ENCODE data around the gene RIIAD1. TPM values are rescaled to one million over a fixed set of nuclear protein-coding genes. Genes with fewer than 3 reads are reported as not detected.

The RIIAD1 gene, protein sequence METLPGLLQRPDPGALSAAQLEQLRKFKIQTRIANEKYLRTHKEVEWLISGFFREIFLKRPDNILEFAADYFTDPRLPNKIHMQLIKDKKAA
- not detected in 2 replicates for total RNA-seq (2014; rRNA removed; shearing (Covaris generic))
- polyA plus RNA-seq (2016; fragmentation: Nextera tagmentation; extraction: Ambion mirVana): 1.1 and 1.2 TPM in 2 replicates

DNA sequence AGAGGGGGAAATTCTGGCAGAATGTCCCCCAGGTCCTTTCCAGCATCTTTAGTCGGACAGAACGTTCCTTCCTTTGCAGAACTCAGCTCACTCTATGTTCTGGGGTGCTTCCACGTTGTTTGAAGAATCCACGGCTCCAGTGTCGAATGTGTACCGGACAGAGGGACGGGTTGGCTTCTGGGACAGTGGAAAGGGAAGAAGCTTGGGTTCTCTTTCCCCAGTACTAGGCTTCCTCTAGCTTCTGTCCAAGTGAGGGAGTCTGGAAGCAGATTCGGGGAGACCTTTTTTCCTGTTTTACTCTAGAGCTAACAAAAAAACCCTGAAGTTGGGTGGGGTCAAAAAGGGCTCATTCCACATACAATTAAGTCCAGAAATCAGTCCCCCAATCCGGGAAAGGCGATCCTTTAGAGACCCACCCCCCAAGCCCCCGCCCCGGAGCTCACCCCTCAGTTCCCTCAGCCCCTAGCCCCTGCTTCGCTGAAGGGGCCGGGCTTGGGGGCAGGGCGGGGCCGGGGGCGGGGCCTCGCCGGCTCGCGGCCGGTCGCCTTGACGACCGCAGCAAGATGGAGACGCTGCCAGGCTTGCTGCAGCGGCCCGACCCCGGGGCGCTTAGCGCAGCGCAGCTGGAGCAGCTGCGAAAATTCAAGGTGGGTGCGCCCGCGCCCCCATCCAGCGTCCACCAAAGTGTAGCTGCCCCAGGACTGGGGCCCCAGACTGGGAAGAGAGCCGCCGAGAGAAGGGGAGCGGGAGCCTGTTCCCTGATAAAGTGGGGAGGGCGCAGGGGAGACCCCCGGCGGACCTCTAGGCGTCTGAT is at the start of gene RIIAD1:
RIIAD1 (plus strand) TSS at position 549 of the 814 bp plus-strand sequence; CDS start at position 564, 15 bp downstream.
- no peak for TF ChIP-seq EZH2 (IDR thresholded peaks at IDR 0.05; ENCODE audit: insufficient read depth, poor library complexity, severe bottlenecking)
- no peak for TF ChIP-seq EZH2phosphoT487 (IDR thresholded peaks at IDR 0.05; ENCODE audit: insufficient read depth, low read depth)
- no peak within 1 kb of the TSS for H3K27ac ChIP-seq
- no peaks in the 10 kb centered on the region for H3F3A ChIP-seq (ENCODE audit: insufficient read depth)
- 3 to 4% methylated on average over 18 to 44 of the region's 44 CpGs for WGBS, 2 experiments (ENCODE audit: low coverage in 1 of 2, low lambda C conversion rate in 2 of 2, missing lambda C conversion rate in 2 of 2)
- H3K4me2 ChIP-seq (ENCODE audit: unreplicated experiment): peak within 1 kb of the TSS; percentile 88
- no peaks in the 10 kb centered on the region for H3K4me1 ChIP-seq (ENCODE audit: insufficient read depth)
- no peaks in the 10 kb centered on the region for H3K36me3 ChIP-seq (ENCODE audit: low read depth)
- DNase-seq: peak; percentile 61
- in situ Hi-C loops (cut with MboI): no loop called here
- no peaks in the 10 kb centered on the region for H3K79me2 ChIP-seq (ENCODE audit: insufficient read depth)
- 0 out of 2 replicates have a peak within 1 kb of the TSS, but pooled peaks have one; percentile 31 for H3K9ac ChIP-seq
- H3K9me2 ChIP-seq (ENCODE audit: insufficient read depth): no peaks in the 10 kb centered on the region
- H3K27me3 ChIP-seq (replicated peaks; ENCODE audit: insufficient read depth): peaks cover 49% of the 10 kb centered on the region
- H2AFZ ChIP-seq: peak within 1 kb of the TSS; percentile 73
- H3K9me3 ChIP-seq (ENCODE audit: low read depth): no peaks in the 10 kb centered on the region
- no peaks in the 10 kb centered on the region for H4K20me1 ChIP-seq (ENCODE audit: insufficient read depth)
- peak within 1 kb of the TSS; percentile 70 for H3K4me3 ChIP-seq

DNA sequence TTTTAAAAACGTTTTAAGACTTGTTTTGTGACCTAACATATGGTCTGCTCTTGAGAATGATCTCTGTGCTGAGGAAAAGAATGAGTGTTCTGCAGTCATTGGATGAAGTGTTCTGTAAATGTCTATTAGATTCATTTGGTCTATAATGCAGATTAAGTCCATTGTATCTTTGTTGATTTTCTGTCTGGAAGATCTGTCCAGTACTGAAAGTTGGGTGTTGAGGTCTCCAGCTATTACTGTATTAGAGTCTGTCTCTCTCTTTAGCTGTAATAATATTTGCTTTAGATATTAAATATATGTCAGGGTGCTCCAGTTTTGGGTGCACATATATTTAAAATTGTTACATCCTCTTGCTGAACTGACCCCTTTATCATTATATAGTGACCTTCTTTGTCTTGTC is 47.9 kb upstream of the RIIAD1 start:
- Histone ChIP-seq H3K9me3 (ENCODE audit: low read depth) (no peaks in the 10 kb centered on the region), H3F3A (ENCODE audit: insufficient read depth) (no peaks in the 10 kb centered on the region), H3K27me3 (replicated peaks; ENCODE audit: insufficient read depth) (no peaks in the 10 kb centered on the region), H3K4me2 (ENCODE audit: unreplicated experiment) (no peak overlapping the region), H3K36me3 (ENCODE audit: low read depth) (peaks cover 27% of the 10 kb centered on the region; the same call in 1 of the 2 replicates), H3K4me3 (no peak overlapping the region), H2AFZ (no peak overlapping the region), H3K79me2 (ENCODE audit: insufficient read depth) (no peaks in the 10 kb centered on the region), H3K9ac (no peak overlapping the region), H3K9me2 (ENCODE audit: insufficient read depth) (no peaks in the 10 kb centered on the region), H3K4me1 (ENCODE audit: insufficient read depth) (no peaks in the 10 kb centered on the region), H4K20me1 (ENCODE audit: insufficient read depth) (no peaks in the 10 kb centered on the region), H3K27ac (no peak overlapping the region)
- no peak for DNase-seq
- in situ Hi-C loops (cut with MboI): no loop called here
- 78 to 92% methylated on average over 1 of the region's 1 CpG for WGBS, 2 experiments (ENCODE audit: low coverage in 1 of 2, low lambda C conversion rate in 2 of 2, missing lambda C conversion rate in 2 of 2)
- TF ChIP-seq EZH2phosphoT487 (IDR thresholded peaks at IDR 0.05; ENCODE audit: insufficient read depth, low read depth) (no peak), EZH2 (IDR thresholded peaks at IDR 0.05; ENCODE audit: insufficient read depth, poor library complexity, severe bottlenecking) (no peak)

DNA sequence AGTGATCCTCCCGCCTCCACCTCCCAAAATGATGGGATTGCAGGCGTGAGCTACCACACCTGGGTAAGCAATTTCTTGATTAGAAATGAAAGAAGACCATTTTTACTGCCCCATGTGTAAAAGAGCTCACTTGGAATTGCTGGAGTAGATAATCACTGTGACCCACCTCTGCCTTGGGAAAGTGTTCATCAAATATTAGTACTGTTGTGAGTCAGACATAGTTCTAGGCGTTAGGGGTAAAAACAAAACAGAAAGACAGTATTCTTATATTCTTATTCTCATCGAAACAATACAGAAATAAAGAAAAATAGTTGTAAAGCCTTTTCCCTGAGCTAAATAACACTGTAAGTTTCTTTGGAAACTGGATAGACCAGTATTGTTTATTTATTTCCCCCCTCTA is 40.9 kb upstream of the RIIAD1 start:
- Histone ChIP-seq H3K4me2 (ENCODE audit: unreplicated experiment) (peak overlapping the region; percentile 71), H3K27ac (peak overlapping the region; percentile 62), H3K9me2 (ENCODE audit: insufficient read depth) (no peaks in the 10 kb centered on the region), H3K4me3 (peak overlapping the region; percentile 31), H3K4me1 (ENCODE audit: insufficient read depth) (peaks cover 22% of the 10 kb centered on the region), H3F3A (ENCODE audit: insufficient read depth) (peaks cover 16% of the 10 kb centered on the region), H3K79me2 (ENCODE audit: insufficient read depth) (no peaks in the 10 kb centered on the region), H3K9ac (no peak overlapping the region), H3K36me3 (ENCODE audit: low read depth) (peaks cover 5% of the 10 kb centered on the region; the same call in 1 of the 2 replicates), H3K9me3 (ENCODE audit: low read depth) (no peaks in the 10 kb centered on the region), H2AFZ (peak overlapping the region; percentile 34), H3K27me3 (replicated peaks; ENCODE audit: insufficient read depth) (no peaks in the 10 kb centered on the region), H4K20me1 (ENCODE audit: insufficient read depth) (no peaks in the 10 kb centered on the region)
- in situ Hi-C loops (cut with MboI): no loop called here
- WGBS, 2 experiments (ENCODE audit: low coverage in 1 of 2, low lambda C conversion rate in 2 of 2, missing lambda C conversion rate in 2 of 2): 63 to 67% methylated on average over 4 of the region's 4 CpGs
- DNase-seq: peak; percentile 63
- TF ChIP-seq EZH2 (IDR thresholded peaks at IDR 0.05; ENCODE audit: insufficient read depth, poor library complexity, severe bottlenecking) (no peak), EZH2phosphoT487 (IDR thresholded peaks at IDR 0.05; ENCODE audit: insufficient read depth, low read depth) (no peak)

DNA sequence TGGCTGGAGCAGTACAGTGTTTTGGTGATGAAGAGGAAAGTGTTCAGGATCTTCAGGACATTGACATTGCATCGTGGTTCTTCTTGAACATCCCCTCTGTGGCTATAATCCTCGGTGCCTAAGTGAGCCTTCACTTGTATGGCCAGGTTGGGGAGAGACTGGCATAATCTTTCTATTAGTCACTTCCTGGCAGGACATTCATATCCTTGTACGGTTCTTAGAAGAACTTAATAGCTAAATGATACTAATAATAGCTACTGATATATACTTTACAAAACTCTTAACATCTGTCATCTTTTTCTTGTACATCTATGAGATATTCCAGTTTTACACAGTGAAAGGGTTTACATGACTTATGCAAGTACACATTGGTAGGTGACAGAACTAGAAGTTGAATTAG is 40.5 kb upstream of the RIIAD1 start:
- peaks cover 6% of the 10 kb centered on the region; the same call in 1 of the 2 replicates for H3K36me3 ChIP-seq (ENCODE audit: low read depth)
- WGBS, 2 experiments (ENCODE audit: low coverage in 1 of 2, low lambda C conversion rate in 2 of 2, missing lambda C conversion rate in 2 of 2): 0 to 2% methylated on average over 3 of the region's 3 CpGs
- no peaks in the 10 kb centered on the region for H3K79me2 ChIP-seq (ENCODE audit: insufficient read depth)
- no peaks in the 10 kb centered on the region for H4K20me1 ChIP-seq (ENCODE audit: insufficient read depth)
- H3K9ac ChIP-seq: no peak overlapping the region
- H3K27ac ChIP-seq: peak overlapping the region; percentile 62
- in situ Hi-C loops (cut with MboI): no loop called here
- peaks cover 22% of the 10 kb centered on the region for H3K4me1 ChIP-seq (ENCODE audit: insufficient read depth)
- no peaks in the 10 kb centered on the region for H3K9me2 ChIP-seq (ENCODE audit: insufficient read depth)
- H3F3A ChIP-seq (ENCODE audit: insufficient read depth): peaks cover 16% of the 10 kb centered on the region
- H3K4me3 ChIP-seq: peak overlapping the region; percentile 31
- H2AFZ ChIP-seq: peak overlapping the region; percentile 34
- no peak for TF ChIP-seq EZH2 (IDR thresholded peaks at IDR 0.05; ENCODE audit: insufficient read depth, poor library complexity, severe bottlenecking)
- no peak for TF ChIP-seq EZH2phosphoT487 (IDR thresholded peaks at IDR 0.05; ENCODE audit: insufficient read depth, low read depth)
- no peaks in the 10 kb centered on the region for H3K27me3 ChIP-seq (replicated peaks; ENCODE audit: insufficient read depth)
- peak; percentile 82 for DNase-seq
- no peaks in the 10 kb centered on the region for H3K9me3 ChIP-seq (ENCODE audit: low read depth)
- H3K4me2 ChIP-seq (ENCODE audit: unreplicated experiment): peak overlapping the region; percentile 71
